ENCODE data around the gene KNOP1. TPM values are rescaled to one million over a fixed set of nuclear protein-coding genes. Genes with fewer than 3 reads are reported as not detected.
"Not testable (repeated sequence)": the region's sequence is repeated elsewhere in the genome, so short reads cannot be mapped to it uniquely, and the experiment has no call there.

KNOP1 gene
- total RNA-seq, 2 donors from 2014 or later: 15.6 to 26.6 TPM

GRCh38 chr16:19717314-19717713, 713 bp downstream of the KNOP1 start:
- H3K4me1 Mint-ChIP-seq: peaks cover 17% of the 10 kb centered on the region
- H3K36me3 Mint-ChIP-seq (ENCODE audit: low read depth): peaks cover 30% of the 10 kb centered on the region
- peak overlapping the region; percentile 92 for H3K4me3 Mint-ChIP-seq
- H3K27me3 Mint-ChIP-seq: no peaks in the 10 kb centered on the region
- no peaks in the 10 kb centered on the region for H3K9me3 Mint-ChIP-seq
- no peak for ATAC-seq (replicated peaks)
- H3K27ac Mint-ChIP-seq: peak overlapping the region; percentile 86

DNA sequence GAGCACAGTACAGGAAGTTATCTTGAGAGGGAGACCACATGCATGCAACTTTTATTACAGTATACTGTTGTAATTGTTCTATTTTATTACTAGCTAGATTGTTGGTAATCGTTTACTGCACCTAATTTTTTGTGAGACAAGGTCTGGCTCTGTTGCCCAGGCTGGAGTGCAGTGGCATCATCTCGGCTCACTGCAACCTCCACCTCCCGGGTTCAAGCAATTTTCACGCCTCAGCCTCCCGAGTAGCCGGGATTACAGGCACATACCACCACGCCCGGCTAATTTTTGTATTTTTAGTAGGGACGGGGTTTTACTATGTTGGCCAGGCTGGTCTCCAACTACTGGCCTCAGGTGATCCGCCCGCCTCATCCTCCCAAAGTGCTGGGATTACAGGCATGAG, 1.3 kb downstream of the KNOP1 start:
- Mint-ChIP-seq H3K27ac (peak overlapping the region; percentile 86), H3K4me3 (peak overlapping the region; percentile 92)
- ATAC-seq (replicated peaks): not testable (repeated sequence)

GRCh38 chr16:19716183-19716582, 1.8 kb downstream of the KNOP1 start:
- no peak for ATAC-seq (replicated peaks)
- H3K4me1 Mint-ChIP-seq: peaks cover 21% of the 10 kb centered on the region
- peak overlapping the region; percentile 92 for H3K4me3 Mint-ChIP-seq
- no peaks in the 10 kb centered on the region for H3K27me3 Mint-ChIP-seq
- no peak overlapping the region for H3K27ac Mint-ChIP-seq
- H3K36me3 Mint-ChIP-seq (ENCODE audit: low read depth): peaks cover 39% of the 10 kb centered on the region
- H3K9me3 Mint-ChIP-seq: no peaks in the 10 kb centered on the region

More for the DNA sequence above, 1.3 kb downstream of the KNOP1 start:
- H3K9me3 Mint-ChIP-seq, H3K27me3 Mint-ChIP-seq: not testable (repeated sequence)
- Mint-ChIP-seq H3K36me3 (ENCODE audit: low read depth) (peaks cover 33% of the 10 kb centered on the region), H3K4me1 (peaks cover 20% of the 10 kb centered on the region)

- H3K27ac Mint-ChIP-seq: no peak overlapping the region
Observed at GRCh38 chr16:19715566-19715965, 2.5 kb downstream of the KNOP1 start.

GRCh38 chr16:19713697-19714096, 4.3 kb downstream of the KNOP1 start:
- Mint-ChIP-seq H3K9me3 (no peaks in the 10 kb centered on the region), H3K36me3 (ENCODE audit: low read depth) (peaks cover 60% of the 10 kb centered on the region), H3K27ac (peak overlapping the region; percentile 59), H3K4me3 (no peak overlapping the region), H3K27me3 (no peaks in the 10 kb centered on the region), H3K4me1 (peaks cover 32% of the 10 kb centered on the region)
- ATAC-seq (replicated peaks): no peak

More at GRCh38 chr16:19715566-19715965, 2.5 kb downstream of the KNOP1 start:
- H3K27me3 Mint-ChIP-seq: no peaks in the 10 kb centered on the region
- peaks cover 43% of the 10 kb centered on the region for H3K36me3 Mint-ChIP-seq (ENCODE audit: low read depth)
- H3K4me1 Mint-ChIP-seq: peaks cover 21% of the 10 kb centered on the region
- H3K4me3 Mint-ChIP-seq: no peak overlapping the region
- no peak for ATAC-seq (replicated peaks)
- no peaks in the 10 kb centered on the region for H3K9me3 Mint-ChIP-seq

DNA sequence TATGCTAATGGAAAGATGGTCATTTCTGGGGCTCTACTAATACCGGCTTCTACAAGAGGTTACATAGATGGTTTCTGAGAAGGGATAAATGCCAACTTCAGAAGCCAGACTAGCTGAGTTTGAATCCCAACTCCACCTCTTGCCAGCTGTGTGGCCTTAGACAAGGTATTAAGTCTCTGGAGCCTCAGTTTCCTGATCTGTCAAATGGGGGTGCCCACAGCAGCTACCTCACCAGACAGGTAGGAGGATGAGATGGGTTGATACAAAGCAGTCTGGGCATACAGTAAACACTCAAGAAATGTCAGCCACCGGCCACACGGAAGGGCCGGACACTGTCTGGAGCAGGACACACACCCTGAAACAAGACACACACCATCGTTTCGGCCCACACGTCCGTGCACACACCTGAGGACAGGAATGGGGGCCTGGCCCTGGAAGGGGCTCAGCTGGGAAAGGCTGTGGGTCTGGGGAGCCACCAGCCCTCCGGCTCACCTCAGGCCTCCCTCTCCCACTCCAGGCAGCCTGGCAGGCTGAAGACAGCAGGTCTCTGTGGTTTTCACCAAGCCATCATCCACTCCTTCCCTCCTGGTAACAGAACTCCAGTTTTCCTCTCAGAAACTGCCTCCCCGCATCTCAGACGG, 5.5 kb downstream of the KNOP1 start:
- H3K9me3 Mint-ChIP-seq: no peaks in the 10 kb centered on the region
- no peak overlapping the region for H3K4me3 Mint-ChIP-seq
- H3K4me1 Mint-ChIP-seq: peaks cover 32% of the 10 kb centered on the region
- no peak for ATAC-seq (replicated peaks)
- peaks cover 61% of the 10 kb centered on the region for H3K36me3 Mint-ChIP-seq (ENCODE audit: low read depth)
- H3K27ac Mint-ChIP-seq: peak overlapping the region; percentile 41
- H3K27me3 Mint-ChIP-seq: no peaks in the 10 kb centered on the region

DNA sequence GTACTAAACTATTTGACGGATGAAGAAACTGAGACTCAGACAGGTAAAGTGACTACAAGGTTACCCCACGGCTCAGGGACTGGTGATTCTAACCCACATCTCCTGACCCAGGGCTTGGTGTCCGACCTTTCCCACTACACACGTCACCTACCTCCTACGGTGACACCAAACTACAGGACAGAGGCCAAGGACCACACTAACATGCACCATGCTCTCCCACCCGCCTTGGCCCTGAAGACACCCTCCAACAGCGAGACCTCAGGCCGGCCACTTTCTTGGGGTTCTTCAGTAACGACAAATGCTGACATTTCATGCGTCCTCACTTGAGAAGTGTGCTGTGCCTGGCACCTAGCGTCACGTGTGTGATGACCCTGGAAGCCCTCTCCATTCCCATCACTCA, 6.4 kb downstream of the KNOP1 start:
- H3K4me3 Mint-ChIP-seq: no peak overlapping the region
- H3K4me1 Mint-ChIP-seq: peaks cover 30% of the 10 kb centered on the region
- H3K9me3 Mint-ChIP-seq: no peaks in the 10 kb centered on the region
- H3K36me3 Mint-ChIP-seq (ENCODE audit: low read depth): peaks cover 70% of the 10 kb centered on the region
- H3K27ac Mint-ChIP-seq: no peak overlapping the region
- ATAC-seq (replicated peaks): no peak
- no peaks in the 10 kb centered on the region for H3K27me3 Mint-ChIP-seq

DNA sequence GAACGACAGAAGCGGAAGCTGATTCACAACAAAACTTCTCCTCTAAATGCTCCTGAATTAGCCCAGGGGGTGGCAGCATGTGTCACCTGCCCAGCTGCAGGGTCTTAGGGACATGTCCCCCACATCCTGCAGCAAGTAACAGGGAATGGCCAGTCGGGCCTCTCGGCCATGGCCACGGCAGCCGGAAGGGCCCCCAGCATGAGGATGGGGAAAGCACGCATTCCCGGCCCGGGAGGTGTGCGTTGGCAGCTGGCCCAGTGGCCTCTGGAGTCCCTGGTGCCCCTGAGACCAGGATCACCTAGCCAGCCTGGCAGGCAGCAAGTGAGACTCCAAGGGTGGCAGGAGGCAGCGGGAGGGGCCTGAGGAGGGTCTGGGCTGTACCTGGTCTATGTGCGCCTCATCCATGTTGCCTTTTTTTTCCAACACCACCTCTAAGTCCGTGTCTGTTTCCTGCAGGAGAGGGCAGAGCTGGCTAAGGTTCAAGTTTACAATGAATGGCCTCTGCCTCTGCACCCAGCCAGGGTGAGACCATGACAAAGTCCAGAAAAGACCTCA, 7.0 kb downstream of the KNOP1 start:
- H3K4me1 Mint-ChIP-seq: peaks cover 24% of the 10 kb centered on the region
- H3K36me3 Mint-ChIP-seq (ENCODE audit: low read depth): peaks cover 75% of the 10 kb centered on the region
- no peak for ATAC-seq (replicated peaks)
- H3K27ac Mint-ChIP-seq: no peak overlapping the region
- no peaks in the 10 kb centered on the region for H3K27me3 Mint-ChIP-seq
- H3K9me3 Mint-ChIP-seq: no peaks in the 10 kb centered on the region
- no peak overlapping the region for H3K4me3 Mint-ChIP-seq

GRCh38 chr16:19710191-19710908, 7.7 kb downstream of the KNOP1 start:
- Mint-ChIP-seq H3K27ac (no peak overlapping the region), H3K27me3 (no peaks in the 10 kb centered on the region), H3K36me3 (ENCODE audit: low read depth) (peaks cover 77% of the 10 kb centered on the region), H3K9me3 (no peaks in the 10 kb centered on the region), H3K4me3 (no peak overlapping the region), H3K4me1 (peaks cover 22% of the 10 kb centered on the region)
- ATAC-seq (replicated peaks): no peak

- Mint-ChIP-seq H3K36me3 (ENCODE audit: low read depth) (peaks cover 77% of the 10 kb centered on the region), H3K4me3 (no peak overlapping the region), H3K4me1 (peaks cover 18% of the 10 kb centered on the region), H3K27me3 (no peaks in the 10 kb centered on the region), H3K9me3 (no peaks in the 10 kb centered on the region), H3K27ac (peak overlapping the region; percentile 24)
- ATAC-seq (replicated peaks): no peak
Observed at GRCh38 chr16:19709381-19710136, 8.5 kb downstream of the KNOP1 start.

- H3K27ac Mint-ChIP-seq: peak overlapping the region; percentile 24
- H3K4me3 Mint-ChIP-seq: no peak overlapping the region
- H3K9me3 Mint-ChIP-seq: no peaks in the 10 kb centered on the region
- peaks cover 15% of the 10 kb centered on the region for H3K4me1 Mint-ChIP-seq
- peaks cover 77% of the 10 kb centered on the region for H3K36me3 Mint-ChIP-seq (ENCODE audit: low read depth)
- no peak for ATAC-seq (replicated peaks)
- H3K27me3 Mint-ChIP-seq: no peaks in the 10 kb centered on the region
Observed at GRCh38 chr16:19708296-19709205, 9.5 kb downstream of the KNOP1 start.

GRCh38 chr16:19707569-19708295, 10.3 kb downstream of the KNOP1 start:
- Mint-ChIP-seq H3K36me3 (ENCODE audit: low read depth) (peaks cover 78% of the 10 kb centered on the region), H3K27ac (no peak overlapping the region), H3K4me1 (peaks cover 15% of the 10 kb centered on the region), H3K4me3 (no peak overlapping the region), H3K27me3 (no peaks in the 10 kb centered on the region), H3K9me3 (no peaks in the 10 kb centered on the region)
- no peak for ATAC-seq (replicated peaks)

DNA sequence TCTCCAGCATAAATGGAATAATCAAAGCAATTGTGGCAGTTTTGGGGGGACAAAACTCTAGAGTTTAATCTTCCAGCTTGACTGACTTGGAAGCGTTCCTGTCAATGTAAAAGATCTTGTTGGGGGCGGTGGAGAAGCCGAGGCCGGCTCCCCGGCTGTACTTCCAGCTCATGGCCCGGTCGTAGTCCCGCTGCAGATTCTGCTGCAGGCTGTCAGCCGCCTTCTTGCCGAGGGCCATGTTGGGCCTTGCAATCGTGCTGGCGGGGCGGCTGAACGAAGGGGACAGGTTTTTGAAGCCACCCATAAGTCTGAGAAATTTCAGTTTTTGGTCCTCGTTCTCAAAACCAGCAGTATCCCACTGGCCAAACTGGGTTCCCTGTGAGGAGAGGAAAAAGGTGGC, 11.2 kb downstream of the KNOP1 start:
- H3K4me3 Mint-ChIP-seq: no peak overlapping the region
- H3K9me3 Mint-ChIP-seq: no peaks in the 10 kb centered on the region
- no peak overlapping the region for H3K27ac Mint-ChIP-seq
- no peak for ATAC-seq (replicated peaks)
- no peaks in the 10 kb centered on the region for H3K27me3 Mint-ChIP-seq
- peaks cover 85% of the 10 kb centered on the region for H3K36me3 Mint-ChIP-seq (ENCODE audit: low read depth)
- peaks cover 13% of the 10 kb centered on the region for H3K4me1 Mint-ChIP-seq

Data from activated T-helper 17 cell treated with anti-CD3 and anti-CD28 coated beads, Interleukin-2, amount 50 U/mL, for 72 hours (primary cell).